GM12872 (cell line): ENCODE data around the gene PRSS48.

Experiments
- CTCF ChIP-seq: IDR thresholded peaks from 3 replicates; pipeline ENCODE4 v1.5.1; 2011; ENCODE audit warnings: low read depth, mild to moderate bottlenecking, low read length, moderate library complexity; ENCODE audit not compliant: insufficient read depth

PRSS48 gene

GRCh38 chr4:151331276-151332042 lies 54.5 kb downstream of the PRSS48 start:
- TF ChIP-seq CTCF = no peak

- TF ChIP-seq CTCF = no peak
These were observed 62.5 kb downstream of the PRSS48 start for GRCh38 chr4:151339467-151339866.

- no peak for TF ChIP-seq CTCF
These were observed 63.9 kb downstream of the PRSS48 start for GRCh38 chr4:151340751-151341385.
